ENCODE data around the gene ATXN10.

DNA sequence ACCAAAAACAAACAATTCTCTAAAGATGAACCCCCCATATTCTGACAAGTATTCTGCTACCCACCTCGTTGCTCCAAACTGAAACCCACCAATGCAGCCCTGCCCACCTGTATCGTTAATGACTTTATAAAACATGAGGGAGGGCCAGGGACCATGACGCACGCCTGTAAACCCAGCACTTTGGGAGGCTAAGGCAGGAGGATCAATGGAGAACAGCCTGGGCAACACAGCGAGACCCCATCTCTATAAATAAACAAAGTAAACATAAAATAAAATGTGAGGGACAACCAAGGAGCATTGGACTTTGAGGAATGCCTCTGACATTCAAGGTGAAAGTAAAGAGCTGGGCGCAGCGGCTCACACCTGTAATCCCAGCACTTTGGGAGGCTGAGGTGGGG, 39.8 kb upstream of the ATXN10 start:
- TF ChIP-seq, protein P1, sequence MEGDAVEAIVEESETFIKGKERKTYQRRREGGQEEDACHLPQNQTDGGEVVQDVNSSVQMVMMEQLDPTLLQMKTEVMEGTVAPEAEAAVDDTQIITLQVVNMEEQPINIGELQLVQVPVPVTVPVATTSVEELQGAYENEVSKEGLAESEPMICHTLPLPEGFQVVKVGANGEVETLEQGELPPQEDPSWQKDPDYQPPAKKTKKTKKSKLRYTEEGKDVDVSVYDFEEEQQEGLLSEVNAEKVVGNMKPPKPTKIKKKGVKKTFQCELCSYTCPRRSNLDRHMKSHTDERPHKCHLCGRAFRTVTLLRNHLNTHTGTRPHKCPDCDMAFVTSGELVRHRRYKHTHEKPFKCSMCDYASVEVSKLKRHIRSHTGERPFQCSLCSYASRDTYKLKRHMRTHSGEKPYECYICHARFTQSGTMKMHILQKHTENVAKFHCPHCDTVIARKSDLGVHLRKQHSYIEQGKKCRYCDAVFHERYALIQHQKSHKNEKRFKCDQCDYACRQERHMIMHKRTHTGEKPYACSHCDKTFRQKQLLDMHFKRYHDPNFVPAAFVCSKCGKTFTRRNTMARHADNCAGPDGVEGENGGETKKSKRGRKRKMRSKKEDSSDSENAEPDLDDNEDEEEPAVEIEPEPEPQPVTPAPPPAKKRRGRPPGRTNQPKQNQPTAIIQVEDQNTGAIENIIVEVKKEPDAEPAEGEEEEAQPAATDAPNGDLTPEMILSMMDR (IDR thresholded peaks at IDR 0.05) = no peak
- TF ChIP-seq EZH2 (IDR thresholded peaks at IDR 0.05; ENCODE audit: borderline replicate concordance, insufficient read depth, low read depth, low read length, poor library complexity, severe bottlenecking) = no peak
